Left lung (tissue), 10 donors: Measurements from ENCODE around the gene DNAJC11. TPM values are rescaled to one million over a fixed set of nuclear protein-coding genes. Genes with fewer than 3 reads are reported as not detected.

ENCODE experiments used
- ATAC-seq: fragments of 200-7000 bp; cut with Tn5 transposase; one replicate; pipeline ENCODE4 v1.9.1; 2020; ENCODE audit warnings: moderate library complexity
- DNase-seq, 4 donors: peaks; one replicate each; pipeline ENCODE4 v3.0.0-alpha.2; 2013 to 2020
- H3K27ac ChIP-seq, 2 donors: fragments of 200-600 bp; sonication (generic) in 1 of 2; one replicate each; pipeline versions ENCODE4 v1.5.0 to v1.8.0; 2020 to 2021
- H3K27me3 ChIP-seq, 2 donors: fragments of 200-600 bp; sonication (generic) in 1 of 2; one replicate each; pipeline versions ENCODE4 v1.5.0 to v1.8.0; 2020 to 2021
- H3K36me3 ChIP-seq, 2 donors: fragments of 200-600 bp; sonication (generic) in 1 of 2; one replicate each; pipeline versions ENCODE4 v1.5.0 to v1.8.0; 2020 to 2021
- H3K4me1 ChIP-seq, 2 donors: fragments of 200-600 bp; one replicate each; pipeline ENCODE4 v1.8.0; 2021
- H3K4me3 ChIP-seq, 2 donors: fragments of 200-600 bp; sonication (generic) in 1 of 2; one replicate each; pipeline versions ENCODE4 v1.5.0 to v1.8.0; 2020 to 2021; ENCODE audit warnings: mild to moderate bottlenecking in 1 of 2
- H3K9me3 ChIP-seq, 2 donors: fragments of 200-600 bp; sonication (generic) in 1 of 2; one replicate each; pipeline versions ENCODE4 v1.5.0 to v1.8.0; 2020 to 2021
- CTCF ChIP-seq, 2 donors: fragments of 200-600 bp; sonication (generic) in 1 of 2; IDR thresholded peaks; one replicate each; pipeline versions ENCODE4 v1.5.0 to v1.8.0; 2021; ENCODE audit warnings: antibody characterized with exemption in 2 of 2
- intact Hi-C, 2 donors: fragments of 100-400 bp; cut with DNase I; formaldehyde crosslinking; loops; one replicate each; pipeline versions ENCODE4 v1.11.2 to v1.14.2; 2022
- polyA plus RNA-seq, 6 donors: library from polyadenylated mRNA; unstranded; fragments of 120-200 nt; gene quantifications; one replicate each; pipeline ENCODE4 v1.2.1, GENCODE V29; 2013; ENCODE audit not compliant: insufficient read length in 6 of 6
- total RNA-seq, 2 donors: library from RNA; stranded (reverse); fragmentation: NEBNext Ultra II Directional; extraction: Animal tissue kit (Norgen Biotek cat#: 25700); gene quantifications; one replicate each; pipeline ENCODE4 v1.2.1, GENCODE V29; 2021
- donor health status: DM: no; HTN: yes; CAD: no.
- donor health status: DM: no; HTN: no; CAD: no.

Gene DNAJC11
- total and polyA plus RNA-seq, 8 donors: 33.5 to 52.0 (median 46.7) TPM

- Histone ChIP-seq H3K4me3 (peak overlapping the region in 1 of 2 donors; percentile 92), H3K27me3 (no peaks in the 10 kb centered on the region), H3K36me3 (peaks cover 0 to 50% of the 10 kb centered on the region in 2 donors), H3K9me3 (no peaks in the 10 kb centered on the region), H3K4me1 (peaks cover 18 to 74% of the 10 kb centered on the region in 2 donors), H3K27ac (peak overlapping the region in 1 of 2 donors; percentile 99)
- intact Hi-C loops: no loop called here
- no peak for TF ChIP-seq CTCF (IDR thresholded peaks at IDR 0.05)
- ATAC-seq: no peak
- peak in 1 of 4 donors; percentile 76 for DNase-seq
Observed at GRCh38 chr1:6599141-6599975, 102.3 kb downstream of the DNAJC11 start.

- Histone ChIP-seq H3K27me3 (no peaks in the 10 kb centered on the region), H3K36me3 (peaks cover 0 to 66% of the 10 kb centered on the region in 2 donors), H3K4me1 (peaks cover 7 to 62% of the 10 kb centered on the region in 2 donors), H3K9me3 (no peaks in the 10 kb centered on the region), H3K4me3 (no peak overlapping the region), H3K27ac (peak overlapping the region in 1 of 2 donors; percentile 99)
- no peak for DNase-seq
- intact Hi-C loops: no loop called here
- no peak for ATAC-seq
- TF ChIP-seq CTCF (IDR thresholded peaks at IDR 0.05): no peak
Observed at GRCh38 chr1:6597777-6598131, 103.9 kb downstream of the DNAJC11 start.

- H3K36me3 ChIP-seq: peaks cover 0 to 72% of the 10 kb centered on the region in 2 donors
- H3K27ac ChIP-seq: peak overlapping the region in 1 of 2 donors; percentile 99
- no peak for ATAC-seq
- H3K4me1 ChIP-seq: peaks cover 7 to 62% of the 10 kb centered on the region in 2 donors
- no peak for DNase-seq
- H3K4me3 ChIP-seq: no peak overlapping the region
- intact Hi-C loops: no loop called here
- H3K9me3 ChIP-seq: no peaks in the 10 kb centered on the region
- no peak for TF ChIP-seq CTCF (IDR thresholded peaks at IDR 0.05)
- H3K27me3 ChIP-seq: no peaks in the 10 kb centered on the region
Observed at GRCh38 chr1:6596886-6597776, 104.5 kb downstream of the DNAJC11 start.

- H3K4me1 ChIP-seq: peaks cover 7 to 67% of the 10 kb centered on the region in 2 donors
- no peak overlapping the region for H3K4me3 ChIP-seq
- no peaks in the 10 kb centered on the region for H3K9me3 ChIP-seq
- ATAC-seq (no peak), DNase-seq (no peak)
- TF ChIP-seq CTCF (IDR thresholded peaks at IDR 0.05): no peak
- no peaks in the 10 kb centered on the region for H3K27me3 ChIP-seq
- H3K36me3 ChIP-seq: peaks cover 0 to 80% of the 10 kb centered on the region in 2 donors
- intact Hi-C loops: no loop called here
- H3K27ac ChIP-seq: no peak overlapping the region
Observed at GRCh38 chr1:6596351-6596750, 105.3 kb downstream of the DNAJC11 start.
